Liver (tissue), 3 donors: ENCODE data around the gene DCAKD.

ENCODE experiments used
- CTCF ChIP-seq: fragments of 150-350 bp; IDR thresholded peaks from 2 replicates; pipeline ENCODE4 v1.5.1; 2017; ENCODE audit warnings: improper control_type of control experiment, low read depth, low read length; ENCODE audit not compliant: missing input control
- EGR1 ChIP-seq, 2 donors: IDR thresholded peaks; 2 replicates each; pipeline ENCODE4 v1.6.1; 2016 to 2018; ENCODE audit warnings: antibody characterized with exemption in 2 of 2, low read depth in 2 of 2
- FOXA2 ChIP-seq: IDR thresholded peaks from 2 replicates; pipeline ENCODE4 v1.6.1; 2016; ENCODE audit warnings: antibody characterized with exemption
- GABPA ChIP-seq, 2 donors: IDR thresholded peaks in 1 of 2; conservative IDR thresholded peaks in 1 of 2; 2 replicates each; pipeline ENCODE4 v1.6.1; 2016; ENCODE audit warnings: antibody characterized with exemption in 2 of 2, mild to moderate bottlenecking in 1 of 2, moderate library complexity in 1 of 2
- MAX ChIP-seq: IDR thresholded peaks from 2 replicates; pipeline ENCODE4 v1.6.1; 2016; ENCODE audit warnings: antibody characterized with exemption
- NR2F2 ChIP-seq: IDR thresholded peaks from 2 replicates; pipeline ENCODE4 v1.6.1; 2016; ENCODE audit warnings: antibody characterized with exemption
- RAD21 ChIP-seq, 2 donors: IDR thresholded peaks; 2 replicates each; pipeline ENCODE4 v1.6.1; 2016; ENCODE audit warnings: antibody characterized with exemption in 2 of 2, mild to moderate bottlenecking in 2 of 2
- REST ChIP-seq: IDR thresholded peaks from 2 replicates; pipeline ENCODE4 v1.6.1; 2016; ENCODE audit warnings: antibody characterized with exemption, mild to moderate bottlenecking
- RXRA ChIP-seq, 2 donors: IDR thresholded peaks; 2 replicates each; pipeline ENCODE4 v1.6.1; 2017 to 2018; ENCODE audit warnings: antibody characterized with exemption in 2 of 2, mild to moderate bottlenecking in 1 of 2
- TAF1 ChIP-seq: conservative IDR thresholded peaks from 2 replicates; pipeline ENCODE4 v1.6.1; 2016; ENCODE audit warnings: antibody characterized with exemption, mild to moderate bottlenecking
- donor health status: healthy.
- donor health status: healthy.

GRCh38 chr17:45077643-45078042 lies 26.2 kb upstream of the DCAKD start:
- TF ChIP-seq CTCF (no peak), TAF1 (no peak), RXRA (IDR thresholded peaks at IDR 0.05) (no peak), MAX (no peak), NR2F2 (no peak), GABPA (IDR thresholded peaks at IDR 0.05 in 1 of 2, conservative IDR thresholded peaks at IDR 0.05 in 1 of 2) (no peak), EGR1 (IDR thresholded peaks at IDR 0.05; ENCODE audit: low read depth in 2 of 2) (no peak), RAD21 (IDR thresholded peaks at IDR 0.05) (no peak), FOXA2 (no peak), REST (no peak)
